H9 (cell line): ENCODE data around the gene IZUMO4. TPM values are rescaled to one million over a fixed set of nuclear protein-coding genes. Genes with fewer than 3 reads are reported as not detected.

Experiments used
- DNase-seq: peaks from one replicate; pipeline ENCODE4 v3.0.0-alpha.2; 2017
- H2AFZ ChIP-seq: one replicate; pipeline ENCODE4 v1.6.1; 2013; ENCODE audit warnings: mild to moderate bottlenecking, low read length, control low read depth, moderate library complexity
- H2AK5ac ChIP-seq: 2 replicates; pipeline ENCODE4 v1.6.1; 2013; ENCODE audit warnings: low read length, control low read depth, mixed read lengths; ENCODE audit not compliant: insufficient read length
- H2BK120ac ChIP-seq: one replicate; pipeline ENCODE4 v1.6.1; 2013; ENCODE audit warnings: low read depth, mild to moderate bottlenecking, low read length, control low read depth, inconsistent platforms; ENCODE audit not compliant: poor library complexity, severe bottlenecking
- H2BK12ac ChIP-seq: 2 replicates; pipeline ENCODE4 v1.6.1; 2013; ENCODE audit warnings: low read length, control low read depth, mixed read lengths, low read depth; ENCODE audit not compliant: insufficient read length
- H2BK15ac ChIP-seq: 2 replicates; pipeline ENCODE4 v1.6.1; 2013; ENCODE audit warnings: low read depth, low read length, control low read depth
- H2BK20ac ChIP-seq: one replicate; pipeline ENCODE4 v1.6.1; 2013; ENCODE audit warnings: low read depth, mild to moderate bottlenecking, low read length, control low read depth, inconsistent platforms; ENCODE audit not compliant: poor library complexity, severe bottlenecking
- H2BK5ac ChIP-seq: 2 replicates; pipeline ENCODE4 v1.6.1; 2013; ENCODE audit warnings: low read length, control low read depth, mixed read lengths; ENCODE audit not compliant: insufficient read length
- H3K14ac ChIP-seq: 2 replicates; pipeline ENCODE4 v1.6.1; 2013; ENCODE audit warnings: low read length, control low read depth; ENCODE audit not compliant: insufficient read depth
- H3K18ac ChIP-seq: 2 replicates; pipeline ENCODE4 v1.6.1; 2013; ENCODE audit warnings: low read depth, mild to moderate bottlenecking, mixed read lengths, low read length, control low read depth; ENCODE audit not compliant: insufficient read length
- H3K23ac ChIP-seq: 2 replicates; pipeline ENCODE4 v1.6.1; 2013; ENCODE audit warnings: low read length, control low read depth, mixed read lengths, low read depth; ENCODE audit not compliant: insufficient read length
- H3K23me2 ChIP-seq: 2 replicates; pipeline ENCODE4 v1.6.1; 2013; ENCODE audit warnings: low read depth, mild to moderate bottlenecking, mixed read lengths, low read length, control low read depth; ENCODE audit not compliant: insufficient read length, poor library complexity, severe bottlenecking
- H3K27ac ChIP-seq: 2 replicates; pipeline ENCODE4 v1.5.1; 2013; ENCODE audit warnings: low read length, control low read depth, mixed read lengths, low read depth; ENCODE audit not compliant: insufficient read length
- H3K27me3 ChIP-seq: 2 replicates; pipeline ENCODE4 v1.6.1; 2013; ENCODE audit warnings: low read length, control low read depth, inconsistent platforms; ENCODE audit not compliant: insufficient read depth
- H3K4ac ChIP-seq: 2 replicates; pipeline ENCODE4 v1.6.1; 2013; ENCODE audit warnings: low read depth, mild to moderate bottlenecking, control low read depth, inconsistent platforms, low read length, moderate library complexity
- H3K4me1 ChIP-seq: 2 replicates; pipeline ENCODE4 v1.6.1; 2013; ENCODE audit warnings: low read length, control low read depth, inconsistent platforms; ENCODE audit not compliant: insufficient read depth
- H3K4me2 ChIP-seq: 2 replicates; pipeline ENCODE4 v1.6.1; 2013; ENCODE audit warnings: low read length, control low read depth, mixed read lengths; ENCODE audit not compliant: insufficient read length, insufficient read depth
- H3K56ac ChIP-seq: 2 replicates; pipeline ENCODE4 v1.6.1; 2013; ENCODE audit warnings: low read depth, mild to moderate bottlenecking, mixed read lengths, low read length, control low read depth; ENCODE audit not compliant: insufficient read length
- H3K79me1 ChIP-seq: 2 replicates; pipeline ENCODE4 v1.6.1; 2013; ENCODE audit warnings: low read depth, mild to moderate bottlenecking, moderate library complexity, low read length, control low read depth, inconsistent platforms; ENCODE audit not compliant: insufficient read depth, poor library complexity, severe bottlenecking
- H3K79me2 ChIP-seq: 2 replicates; pipeline ENCODE4 v1.6.1; 2013; ENCODE audit warnings: low read length, control low read depth, inconsistent platforms; ENCODE audit not compliant: insufficient read depth
- H3K9ac ChIP-seq: 2 replicates; pipeline ENCODE4 v1.6.1; 2013; ENCODE audit warnings: low read length, control low read depth, mixed read lengths; ENCODE audit not compliant: insufficient read length; ENCODE audit errors: extremely low read depth
- H3K9me3 ChIP-seq: one replicate; pipeline ENCODE4 v1.6.1; 2013; ENCODE audit warnings: low read depth, low read length, inconsistent platforms; ENCODE audit not compliant: control insufficient read depth
- H3T11ph ChIP-seq: one replicate; pipeline ENCODE4 v1.6.1; 2013; ENCODE audit warnings: mild to moderate bottlenecking, low read length, control low read depth, inconsistent platforms
- H4K20me1 ChIP-seq: one replicate; pipeline ENCODE4 v1.6.1; 2013; ENCODE audit not compliant: control insufficient read depth, insufficient read length, insufficient read depth
- H4K5ac ChIP-seq: 2 replicates; pipeline ENCODE4 v1.6.1; 2013; ENCODE audit warnings: low read depth, mild to moderate bottlenecking, mixed read lengths, low read length, control low read depth; ENCODE audit not compliant: insufficient read length
- H4K8ac ChIP-seq: replicated peaks from 2 replicates; pipeline ENCODE4 v1.6.1; 2013; ENCODE audit warnings: low read length, control low read depth, mixed read lengths, low read depth; ENCODE audit not compliant: insufficient read length
- H4K91ac ChIP-seq: 2 replicates; pipeline ENCODE4 v1.6.1; 2013; ENCODE audit warnings: low read depth, mild to moderate bottlenecking, moderate library complexity, mixed read lengths, low read length, control low read depth; ENCODE audit not compliant: insufficient read length
- H3K27ac Mint-ChIP-seq, 3 experiments: 2 replicates in 2 of 3; 3 replicates in 1 of 3; pipeline ENCODE4 v1.8.0; 2020 to 2021; ENCODE audit warnings: mixed read lengths in 3 of 3, mild to moderate bottlenecking in 1 of 3, moderate library complexity in 1 of 3
- H3K27me3 Mint-ChIP-seq: 2 replicates; pipeline ENCODE4 v1.8.0; 2021; ENCODE audit warnings: low read depth, mild to moderate bottlenecking, moderate library complexity, mixed read lengths
- H3K36me3 Mint-ChIP-seq, 3 experiments: 2 replicates in 2 of 3; 3 replicates in 1 of 3; pipeline ENCODE4 v1.8.0; 2020 to 2021; ENCODE audit warnings: low read depth in 3 of 3, mixed read lengths in 3 of 3; ENCODE audit not compliant: insufficient read depth in 1 of 3
- H3K4me1 Mint-ChIP-seq, 2 experiments: 2 replicates each; pipeline ENCODE4 v1.8.0; 2020; ENCODE audit warnings: mixed read lengths in 2 of 2
- H3K4me3 Mint-ChIP-seq, 2 experiments: 2 replicates in 1 of 2; 3 replicates in 1 of 2; pipeline ENCODE4 v1.8.0; 2020 to 2021; ENCODE audit warnings: mild to moderate bottlenecking in 2 of 2, mixed read lengths in 2 of 2, moderate library complexity in 1 of 2
- H3K9me3 Mint-ChIP-seq, 2 experiments: 2 replicates in 1 of 2; 3 replicates in 1 of 2; pipeline ENCODE4 v1.8.0; 2020; ENCODE audit warnings: mild to moderate bottlenecking in 2 of 2, mixed read lengths in 2 of 2, moderate library complexity in 1 of 2
- WGBS: extraction: QIAGEN DNeasy Blood & Tissue Kit; methylation state at CpG from one replicate; pipeline ENCODE4 v1.1.7; 2013; ENCODE audit warnings: missing lambda C conversion rate, low lambda C conversion rate, mixed read lengths; ENCODE audit not compliant: insufficient read length; ENCODE audit errors: extremely low coverage; 5-methylcytosine and 5-hydroxymethylcytosine counted together
- total RNA-seq: library from RNA; stranded (reverse); gene quantifications from 2 replicates; pipeline ENCODE4 v1.2.1, GENCODE V29; 2021
- TF ChIP-seq, protein P1 (sequence below): fragments of 200-600 bp; sonication (generic); conservative IDR thresholded peaks from 3 replicates; pipeline ENCODE4 v1.8.0; 2021; ENCODE audit warnings: antibody characterized with exemption, mild to moderate bottlenecking

IZUMO4 gene
- total RNA-seq, 1 experiment from 2014 or later, result 2.1 TPM

GRCh38 chr19:2145831-2146241, 49.1 kb downstream of the IZUMO4 start:
- Mint-ChIP-seq H3K9me3 (no peaks in the 10 kb centered on the region), H3K27me3 (no peaks in the 10 kb centered on the region), H3K27ac (peak overlapping the region in 1 of 3 experiments; percentile 44; a peak in 2 of 7 replicates), H3K4me1 (peaks cover 26 to 27% of the 10 kb centered on the region in 2 experiments), H3K36me3 (peaks cover 1 to 31% (median 23%) of the 10 kb centered on the region in 3 experiments; a peak in 6 of 7 replicates), H3K4me3 (no peak overlapping the region)
- Histone ChIP-seq H3K23me2 (peaks cover 8% of the 10 kb centered on the region), H3T11ph (no peak overlapping the region), H3K56ac (no peak overlapping the region), H3K79me2 (peaks cover 69% of the 10 kb centered on the region; the same call in 1 of the 2 replicates), H4K5ac (no peak overlapping the region), H3K14ac (no peak overlapping the region), H2BK20ac (no peak overlapping the region), H4K91ac (no peak overlapping the region), H3K4me2 (no peak overlapping the region), H2AK5ac (no peak overlapping the region), H3K9ac (no peak overlapping the region), H3K9me3 (no peaks in the 10 kb centered on the region), H3K79me1 (peaks cover 6% of the 10 kb centered on the region), H3K4me1 (no peaks in the 10 kb centered on the region), H2BK15ac (no peak overlapping the region), H4K8ac (no peak overlapping the region), H2BK5ac (no peak overlapping the region), H3K18ac (no peak overlapping the region), H3K23ac (no peak overlapping the region), H3K4ac (no peak overlapping the region), H2BK12ac (no peak overlapping the region), H2AFZ (no peak overlapping the region), H3K27me3 (no peaks in the 10 kb centered on the region), H4K20me1 (peaks cover 2% of the 10 kb centered on the region), H3K27ac (no peak overlapping the region), H2BK120ac (no peak overlapping the region)
- no peak for DNase-seq
- TF ChIP-seq, protein P1, sequence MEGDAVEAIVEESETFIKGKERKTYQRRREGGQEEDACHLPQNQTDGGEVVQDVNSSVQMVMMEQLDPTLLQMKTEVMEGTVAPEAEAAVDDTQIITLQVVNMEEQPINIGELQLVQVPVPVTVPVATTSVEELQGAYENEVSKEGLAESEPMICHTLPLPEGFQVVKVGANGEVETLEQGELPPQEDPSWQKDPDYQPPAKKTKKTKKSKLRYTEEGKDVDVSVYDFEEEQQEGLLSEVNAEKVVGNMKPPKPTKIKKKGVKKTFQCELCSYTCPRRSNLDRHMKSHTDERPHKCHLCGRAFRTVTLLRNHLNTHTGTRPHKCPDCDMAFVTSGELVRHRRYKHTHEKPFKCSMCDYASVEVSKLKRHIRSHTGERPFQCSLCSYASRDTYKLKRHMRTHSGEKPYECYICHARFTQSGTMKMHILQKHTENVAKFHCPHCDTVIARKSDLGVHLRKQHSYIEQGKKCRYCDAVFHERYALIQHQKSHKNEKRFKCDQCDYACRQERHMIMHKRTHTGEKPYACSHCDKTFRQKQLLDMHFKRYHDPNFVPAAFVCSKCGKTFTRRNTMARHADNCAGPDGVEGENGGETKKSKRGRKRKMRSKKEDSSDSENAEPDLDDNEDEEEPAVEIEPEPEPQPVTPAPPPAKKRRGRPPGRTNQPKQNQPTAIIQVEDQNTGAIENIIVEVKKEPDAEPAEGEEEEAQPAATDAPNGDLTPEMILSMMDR, result no peak
- WGBS, result no CpG with 5 or more reads among the region's 16 CpGs
